B cell (primary cell): ENCODE results near the gene FGFRL1. TPM values are rescaled to one million over a fixed set of nuclear protein-coding genes. Genes with fewer than 3 reads are reported as not detected.
A peak's percentile ranks its signal among the peaks of the same experiment; 100 is the strongest.

Experiments
- ATAC-seq: fragments of 200-7000 bp; cut with Tn5 transposase; one replicate; pipeline ENCODE4 v1.10.0; 2021; ENCODE audit warnings: low read depth, mild to moderate bottlenecking, moderate number of reproducible peaks, moderate library complexity
- CTCF ChIA-PET: fragments of 350-600 bp; sonication (Branson Sonifier 250); formaldehyde crosslinking; loops from one replicate; lab custom pipeline; 2021; ENCODE audit warnings: antibody characterized with exemption, inconsistent platforms; lab: Charles Lee
- POLR2A ChIA-PET: fragments of 350-600 bp; sonication (Branson Sonifier 250); formaldehyde crosslinking; loops from one replicate; lab custom pipeline; 2021; ENCODE audit warnings: antibody characterized with exemption; lab: Charles Lee
- DNase-seq: peaks from one replicate; pipeline ENCODE4 v3.0.0; 2013
- H2AFZ ChIP-seq: 2 replicates; pipeline ENCODE4 v1.6.1; 2012; ENCODE audit warnings: mild to moderate bottlenecking, low read depth, low read length; ENCODE audit not compliant: insufficient read depth, poor library complexity, severe bottlenecking
- H3K27ac ChIP-seq, 2 donors: 1 replicate in 1 of 2; 2 replicates in 1 of 2; pipeline ENCODE4 v1.5.1; 2012 to 2013; ENCODE audit warnings: low read length in 2 of 2, mild to moderate bottlenecking in 2 of 2, moderate library complexity in 1 of 2
- H3K27me3 ChIP-seq, 4 experiments: fragments of 200-600 bp in 1 of 4; sonication (generic) in 1 of 4; replicated peaks in 1 of 4; 1 replicate in 2 of 4; 2 replicates in 2 of 4; pipeline versions ENCODE4 v1.6.1 to v1.7.0; 2013 to 2016; ENCODE audit warnings: low read length in 3 of 4, mild to moderate bottlenecking in 2 of 4, mixed read lengths in 1 of 4, moderate library complexity in 1 of 4; ENCODE audit not compliant: insufficient read depth in 4 of 4, control insufficient read depth in 3 of 4; ENCODE audit errors: control extremely low read depth in 1 of 4
- H3K36me3 ChIP-seq, 2 experiments: replicated peaks in 1 of 2; 1 replicate in 1 of 2; 2 replicates in 1 of 2; pipeline versions ENCODE4 v1.6.1 to v1.7.1; 2013; ENCODE audit warnings: low read length in 1 of 2; ENCODE audit not compliant: insufficient read depth in 2 of 2, control insufficient read depth in 1 of 2; ENCODE audit errors: control extremely low read depth in 1 of 2, extremely low read depth in 1 of 2
- H3K4me1 ChIP-seq, 2 donors: fragments of 200-600 bp in 1 of 2; sonication (generic) in 1 of 2; 1 replicate in 1 of 2; 2 replicates in 1 of 2; pipeline versions ENCODE4 v1.5.1 to v1.6.1; 2013 to 2017; ENCODE audit warnings: low read length in 2 of 2; ENCODE audit not compliant: control insufficient read depth in 2 of 2, insufficient read depth in 2 of 2
- H3K4me2 ChIP-seq: replicated peaks from 2 replicates; pipeline ENCODE3; 2012; ENCODE audit warnings: mild to moderate bottlenecking, low read depth, low read length; ENCODE audit not compliant: poor library complexity, severe bottlenecking
- H3K4me3 ChIP-seq, 5 experiments: fragments of 200-600 bp in 1 of 5; sonication (generic) in 1 of 5; 1 replicate in 3 of 5; 2 replicates in 2 of 5; pipeline versions ENCODE4 v1.5.1 to v1.7.0; 2011 to 2016; ENCODE audit warnings: low read length in 4 of 5, mild to moderate bottlenecking in 4 of 5, low read depth in 2 of 5, control low read depth in 1 of 5, moderate library complexity in 1 of 5; ENCODE audit not compliant: insufficient read depth in 1 of 5; ENCODE audit errors: control extremely low read depth in 1 of 5, extremely low read depth in 1 of 5
- H3K79me2 ChIP-seq: fragments of 200-600 bp; sonication (generic); one replicate; pipeline ENCODE4 v1.6.0; 2016; ENCODE audit warnings: low read length; ENCODE audit not compliant: control insufficient read depth, insufficient read depth
- H3K9ac ChIP-seq: fragments of 200-600 bp; sonication (generic); 2 replicates; pipeline ENCODE4 v1.6.1; 2017; ENCODE audit warnings: mild to moderate bottlenecking, low read length, moderate library complexity
- H3K9me3 ChIP-seq, 3 donors: one replicate each; pipeline versions ENCODE4 v1.6.1 to v1.7.1; 2013; ENCODE audit warnings: low read length in 2 of 3; ENCODE audit not compliant: control insufficient read depth in 2 of 3, insufficient read depth in 1 of 3; ENCODE audit errors: control extremely low read depth in 1 of 3
- H4K20me1 ChIP-seq: 2 replicates; pipeline ENCODE4 v1.6.0; 2012; ENCODE audit warnings: mild to moderate bottlenecking, low read length; ENCODE audit not compliant: insufficient read depth, control insufficient read depth, poor library complexity, severe bottlenecking
- H3K27ac Mint-ChIP-seq: one replicate; pipeline ENCODE4 v1.8.0; 2021; ENCODE audit warnings: mixed read lengths
- H3K27me3 Mint-ChIP-seq: one replicate; pipeline ENCODE4 v1.8.0; 2021; ENCODE audit warnings: mixed read lengths
- H3K4me1 Mint-ChIP-seq: one replicate; pipeline ENCODE4 v1.8.0; 2021; ENCODE audit warnings: mixed read lengths
- H3K4me3 Mint-ChIP-seq: one replicate; pipeline ENCODE4 v1.8.0; 2021; ENCODE audit warnings: mixed read lengths
- H3K9me3 Mint-ChIP-seq: one replicate; pipeline ENCODE4 v1.8.0; 2022; ENCODE audit warnings: mixed read lengths; ENCODE audit not compliant: insufficient read depth
- CTCF ChIP-seq: fragments of 200-600 bp; IDR thresholded peaks from one replicate; pipeline ENCODE4 v1.8.0; 2022; ENCODE audit warnings: antibody characterized with exemption, mild to moderate bottlenecking
- EZH2 ChIP-seq: IDR thresholded peaks from 2 replicates; pipeline ENCODE4 v1.6.1; 2012; ENCODE audit warnings: borderline replicate concordance, low read depth, mild to moderate bottlenecking, moderate library complexity, low read length; ENCODE audit not compliant: insufficient read depth, poor library complexity, severe bottlenecking
- WGBS: methylation state at CpG from one replicate; pipeline ENCODE4 v1.1.5; 2013; ENCODE audit warnings: missing lambda C conversion rate; ENCODE audit not compliant: insufficient coverage; 5-methylcytosine and 5-hydroxymethylcytosine counted together
- intact Hi-C: fragments of 100-400 bp; cut with micrococcal nuclease; formaldehyde crosslinking; loops from one replicate; pipeline ENCODE4 v1.10.0; 2022
- polyA plus RNA-seq: library from polyadenylated mRNA; depleted of rRNA; stranded (reverse); fragments of >200 nt; gene quantifications from 2 replicates; pipeline ENCODE4 v1.2.3, GENCODE V29; 2012
- total RNA-seq, 2 donors: library from RNA; stranded (reverse); fragments of 120-200 nt in 1 of 2; gene quantifications; 1 replicate in 1 of 2; 2 replicates in 1 of 2; pipeline versions ENCODE4 v1.2.3 to v1.2.4, GENCODE V29; 2013 to 2022

The FGFRL1 gene
- total and polyA plus RNA-seq, 2 donors (not counting 1 experiment from before 2014, with no cell fraction given), result 24.1 to 28.9 TPM

- Mint-ChIP-seq H3K4me1 (peaks cover 20% of the 10 kb centered on the region), H3K4me3 (peak overlapping the region; percentile 91), H3K9me3 (peaks cover 3% of the 10 kb centered on the region), H3K27ac (peak overlapping the region; percentile 89), H3K27me3 (peaks cover 32% of the 10 kb centered on the region)
- H3K27me3 ChIP-seq, result peaks cover 0 to 26% (median 12%) of the 10 kb centered on the region in 4 experiments
- ChIA-PET POLR2A (interaction anchor here (0.6 to 2.0 kb wide), 4 partner anchors 10 to 23 kb away, joined by 3 to 13 read pairs (median 7); partner anchors contain the start of gene IDUA), CTCF (interaction anchor here (0.6 to 1.6 kb wide), 4 partner anchors 62 to 858 kb away, joined by 3 to 5 read pairs (median 4); no protein-coding TSS in a partner anchor)
- H3K36me3 ChIP-seq, result no peaks in the 10 kb centered on the region
- H4K20me1 ChIP-seq, result no peaks in the 10 kb centered on the region
- DNase-seq (peak; percentile 79), ATAC-seq (peak; percentile 2)
- peaks cover 24 to 30% of the 10 kb centered on the region in 2 donors for H3K4me1 ChIP-seq
- 4% methylated on average over 36 of the region's 36 CpGs for WGBS
- H3K27ac ChIP-seq, result peak overlapping the region; percentile 36 to 38
- intact Hi-C loops, result loop anchor here (1.0 to 2.0 kb wide), 4 partner anchors 16 to 336 kb away; partner anchors contain the start of genes DGKQ, IDUA and UVSSA
- TF ChIP-seq EZH2 (no peak), CTCF (no peak)
- H2AFZ ChIP-seq, result peak overlapping the region; percentile 92
- peak overlapping the region in 4 of 5 experiments; percentile 60 to 74 (median 66) for H3K4me3 ChIP-seq
- peaks cover 0 to 8% (median 0%) of the 10 kb centered on the region in 3 donors for H3K9me3 ChIP-seq
- H3K4me2 ChIP-seq, result peak overlapping the region; percentile 100
- no peaks in the 10 kb centered on the region for H3K79me2 ChIP-seq
- H3K9ac ChIP-seq, result peak overlapping the region; percentile 83
Measured at GRCh38 chr4:1010395-1011021, 918 bp upstream of the FGFRL1 start.

GRCh38 chr4:1011666-1012033, 224 bp downstream of the FGFRL1 start:
- Histone ChIP-seq H3K4me1 (peaks cover 24 to 30% of the 10 kb centered on the region in 2 donors), H3K36me3 (no peaks in the 10 kb centered on the region), H3K79me2 (no peaks in the 10 kb centered on the region), H3K4me2 (peak overlapping the region; percentile 100), H3K27ac (no peak overlapping the region), H3K27me3 (peaks cover 0 to 21% (median 12%) of the 10 kb centered on the region in 4 experiments), H4K20me1 (no peaks in the 10 kb centered on the region), H3K9me3 (peaks cover 0 to 3% (median 0%) of the 10 kb centered on the region in 3 donors), H3K4me3 (no peak overlapping the region), H2AFZ (no peak overlapping the region), H3K9ac (no peak overlapping the region)
- peaks cover 24% of the 10 kb centered on the region for H3K27me3 Mint-ChIP-seq
- ATAC-seq, result no peak
- intact Hi-C loops, result loop anchor here (1.0 to 2.0 kb wide), 5 partner anchors 10 to 335 kb away; partner anchors contain the start of genes IDUA and UVSSA
- POLR2A ChIA-PET, result no interaction called here
- H3K9me3 Mint-ChIP-seq, result peaks cover 3% of the 10 kb centered on the region
- WGBS, result 0% methylated on average over 53 of the region's 69 CpGs
- H3K4me3 Mint-ChIP-seq, result no peak overlapping the region
- peaks cover 22% of the 10 kb centered on the region for H3K4me1 Mint-ChIP-seq
- DNase-seq, result no peak
- no peak overlapping the region for H3K27ac Mint-ChIP-seq
- CTCF ChIA-PET, result no interaction called here
- no peak for TF ChIP-seq CTCF
- TF ChIP-seq EZH2, result no peak
